ENCODE measurements around the gene NUP50.
A peak's percentile ranks its signal among the peaks of the same experiment; 100 is the strongest.

Gene NUP50

DNA sequence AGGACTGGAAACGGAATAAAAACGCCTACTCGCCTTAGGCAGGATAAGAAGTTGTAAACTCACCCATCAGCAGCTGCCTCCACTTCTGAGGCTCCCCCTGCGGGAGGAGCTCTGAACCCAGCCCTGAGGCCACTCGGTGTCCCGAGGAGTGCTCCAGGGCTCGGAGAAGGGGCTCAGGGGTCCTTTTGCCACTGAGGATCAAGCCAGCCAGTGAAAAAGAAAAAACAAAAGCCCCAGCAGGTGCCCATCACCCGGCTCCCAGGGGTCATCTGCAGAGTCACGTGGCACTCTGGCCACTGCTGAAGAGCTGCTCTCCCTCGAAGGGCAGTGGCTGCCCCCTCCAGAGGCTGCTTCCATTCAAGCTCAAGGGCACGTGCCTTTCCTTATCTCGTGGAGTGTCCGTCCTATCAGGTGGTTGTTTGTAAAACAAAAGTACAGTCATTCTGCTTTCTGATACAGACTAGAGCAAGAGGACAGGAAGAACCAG is 29.0 kb downstream of the NUP50 start:
- DNase-seq: no peak

DNA sequence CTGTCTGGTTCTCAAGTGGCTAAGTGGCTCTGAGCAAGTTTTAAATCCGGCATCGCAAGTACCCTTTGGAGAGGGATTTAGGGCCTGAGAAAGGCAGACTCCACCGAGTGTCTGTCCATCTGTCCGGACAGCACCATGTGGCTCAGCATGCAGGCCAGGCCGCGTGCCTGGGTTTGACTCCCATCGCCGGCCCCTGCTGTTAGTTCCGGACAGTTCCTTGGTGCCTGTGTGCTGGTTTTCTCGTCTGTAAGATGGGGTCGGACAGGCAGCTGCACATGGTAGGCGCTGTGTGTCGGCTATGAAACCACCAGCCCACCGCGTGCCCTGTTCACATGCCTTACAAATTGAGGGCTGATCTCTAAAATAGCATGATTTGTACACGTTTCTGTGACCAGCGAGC is 31.0 kb downstream of the NUP50 start:
- no peak for DNase-seq

DNA sequence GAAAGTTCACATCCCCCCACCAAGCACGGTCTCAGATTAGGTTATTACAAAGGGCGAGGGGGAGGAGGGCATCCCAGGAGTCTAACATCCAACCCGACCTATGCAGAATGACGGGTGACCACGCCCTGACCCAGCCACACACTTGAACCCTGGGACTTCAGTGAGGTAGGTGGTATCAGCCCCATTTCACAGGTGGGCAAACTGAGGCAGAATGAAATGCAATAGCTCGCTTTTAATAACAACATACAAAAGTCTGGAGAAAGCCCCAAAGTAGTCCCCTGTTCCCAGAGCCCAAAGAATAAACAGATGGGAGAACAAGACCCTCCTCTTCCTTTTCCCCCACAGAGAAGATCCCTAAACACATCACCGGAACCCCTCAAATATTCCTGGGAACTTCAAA is 31.9 kb downstream of the NUP50 start:
- no peak for DNase-seq

DNA sequence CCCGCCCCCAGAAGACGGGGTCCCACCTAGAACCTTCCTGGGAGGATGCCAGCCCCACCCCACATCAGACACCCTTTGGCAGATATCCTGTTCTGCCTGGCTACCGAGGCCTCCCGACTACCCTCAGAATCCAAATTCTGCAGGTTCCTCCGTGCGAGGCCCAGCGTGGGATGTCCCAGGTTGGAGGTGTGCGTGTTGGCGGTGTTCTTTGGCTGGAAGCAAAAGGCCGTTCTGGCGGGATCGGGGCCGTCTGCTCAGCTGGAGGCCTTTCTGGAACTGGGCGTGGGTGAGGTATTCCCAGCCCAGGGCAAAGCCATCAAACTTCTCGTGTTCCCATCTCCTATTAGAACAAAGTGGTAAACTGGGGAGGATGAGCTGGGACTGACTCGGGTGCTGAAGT is 32.6 kb downstream of the NUP50 start:
- DNase-seq: no peak

DNA sequence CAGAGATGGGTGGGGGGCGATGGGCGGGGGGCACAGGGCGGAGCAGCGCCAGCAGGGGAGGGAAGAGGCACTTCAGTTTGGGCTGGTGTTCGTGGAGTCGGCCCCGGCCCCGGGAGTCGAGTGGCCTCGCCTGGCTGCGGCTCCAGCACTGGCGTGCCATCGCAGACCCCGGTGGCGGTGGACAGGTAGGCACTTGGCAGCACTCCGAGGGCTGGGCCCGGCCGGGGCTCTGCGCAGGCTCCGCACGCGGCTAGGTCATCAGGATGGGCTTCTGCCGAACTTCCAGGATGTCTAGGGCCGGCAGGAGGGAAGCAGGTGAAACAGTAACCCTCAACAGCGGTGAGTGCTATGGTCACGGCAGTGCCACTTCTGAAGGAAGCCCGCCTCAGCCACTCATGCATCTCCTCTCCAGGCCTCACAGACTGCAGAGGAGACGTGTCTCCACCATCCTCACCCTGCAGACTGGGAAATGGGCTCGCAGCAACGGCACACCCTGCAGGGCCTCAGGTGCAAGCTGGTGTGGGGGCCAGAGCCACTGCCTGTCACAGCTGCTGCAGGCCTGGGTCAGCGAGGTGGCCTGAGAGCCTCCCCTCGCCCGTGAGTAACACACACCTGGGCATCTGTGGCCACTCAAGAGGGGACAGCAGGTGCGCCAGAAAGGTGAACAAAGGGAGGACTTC is 33.3 kb downstream of the NUP50 start:
- DNase-seq: no peak

DNA sequence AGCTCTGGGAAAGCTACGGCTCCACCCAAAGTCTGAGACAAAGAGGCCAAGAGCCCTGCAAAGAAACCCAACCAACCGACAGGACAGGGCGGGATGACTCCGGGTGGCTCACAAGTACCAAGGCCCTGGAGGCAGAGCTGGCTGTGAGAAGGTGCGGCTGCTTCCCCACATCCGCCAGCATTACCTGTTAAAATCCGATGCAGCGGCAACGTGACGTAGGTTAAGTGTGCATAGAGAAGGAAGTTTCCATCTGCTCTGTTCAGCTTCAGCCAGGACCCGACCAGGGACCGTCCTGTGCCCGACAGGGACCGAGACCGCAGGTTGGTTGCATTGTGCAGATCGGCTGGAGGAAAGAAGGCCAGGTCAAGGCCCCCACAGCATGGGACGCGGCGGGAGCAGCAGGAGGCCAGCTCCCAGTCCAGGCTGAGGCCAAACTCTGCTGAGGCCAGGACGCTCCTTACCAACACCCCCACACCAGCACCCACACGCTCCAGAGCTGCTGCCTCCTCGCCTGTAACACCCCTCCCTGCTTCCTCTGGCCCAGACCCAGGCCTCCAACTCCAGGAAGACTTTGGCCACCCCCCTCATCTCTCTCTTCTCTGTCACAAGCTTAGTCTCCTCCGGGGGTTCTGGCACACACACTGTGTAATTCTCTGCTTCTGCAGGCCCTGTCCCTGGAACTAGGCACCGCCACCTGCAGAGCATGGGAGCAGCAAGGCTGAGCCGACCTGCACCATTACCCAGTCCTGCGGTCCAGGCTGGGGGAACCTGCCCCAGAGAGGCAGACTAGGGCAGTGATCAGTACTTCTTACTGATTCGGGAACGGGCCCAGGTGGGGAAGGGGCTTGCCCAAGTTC is 34.1 kb downstream of the NUP50 start:
- DNase-seq: no peak

DNA sequence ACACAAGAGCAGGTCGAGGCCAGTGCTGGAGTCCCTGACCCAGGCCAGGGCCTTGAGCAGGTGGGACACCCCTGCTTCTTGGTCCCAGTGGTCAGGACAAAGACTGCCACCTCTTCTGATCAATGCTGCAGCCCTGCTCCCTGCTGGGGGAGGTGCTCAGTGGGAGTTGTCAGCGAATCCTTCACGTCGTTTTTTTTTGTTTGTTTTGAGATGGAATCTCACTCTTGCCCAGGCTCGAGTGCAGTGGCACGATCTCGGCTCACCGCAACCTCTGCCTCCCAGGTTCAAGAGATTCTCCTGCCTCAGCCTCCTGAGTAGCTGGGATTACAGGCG is 34.7 kb downstream of the NUP50 start:
- no peak for DNase-seq

DNA sequence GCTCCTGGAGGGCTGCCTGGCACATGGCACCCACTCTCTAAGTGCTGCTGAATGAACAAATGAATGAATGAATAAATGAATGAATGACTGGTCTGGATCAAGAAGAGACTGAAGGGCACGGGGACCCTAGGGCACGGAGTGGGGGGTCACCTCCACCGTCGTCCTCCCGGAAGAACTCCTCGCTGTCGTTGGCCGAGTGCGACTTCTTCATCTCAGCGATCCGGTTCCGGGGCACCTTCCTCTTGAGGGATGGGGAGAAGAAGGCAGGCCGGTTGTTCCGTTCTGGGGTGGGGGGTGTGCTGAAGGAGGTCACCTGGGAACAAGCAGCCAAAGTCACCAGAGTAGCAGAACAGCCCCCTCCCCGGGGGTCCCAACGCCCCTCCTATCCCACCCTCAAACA is 36.0 kb downstream of the NUP50 start:
- DNase-seq: no peak

DNA sequence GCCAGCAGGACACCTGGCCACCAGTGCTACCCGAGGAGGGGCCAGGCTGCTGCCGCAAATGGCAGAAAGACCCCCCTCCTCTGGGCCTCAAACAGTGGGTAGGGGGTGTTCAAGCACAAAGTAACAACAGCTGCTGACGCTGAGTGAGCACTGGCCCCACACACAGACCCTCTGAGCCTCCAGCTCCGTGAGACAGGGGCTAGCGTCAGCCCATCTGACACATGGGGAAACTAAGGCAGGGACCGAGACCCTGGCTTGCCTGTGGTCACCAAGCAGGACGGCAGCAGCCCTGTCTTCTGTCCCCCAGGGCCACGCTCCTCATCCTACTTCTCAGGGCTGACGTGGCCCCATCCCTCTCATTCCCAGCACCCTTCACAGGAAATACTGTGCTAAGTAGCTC is 36.5 kb downstream of the NUP50 start:
- DNase-seq: no peak

DNA sequence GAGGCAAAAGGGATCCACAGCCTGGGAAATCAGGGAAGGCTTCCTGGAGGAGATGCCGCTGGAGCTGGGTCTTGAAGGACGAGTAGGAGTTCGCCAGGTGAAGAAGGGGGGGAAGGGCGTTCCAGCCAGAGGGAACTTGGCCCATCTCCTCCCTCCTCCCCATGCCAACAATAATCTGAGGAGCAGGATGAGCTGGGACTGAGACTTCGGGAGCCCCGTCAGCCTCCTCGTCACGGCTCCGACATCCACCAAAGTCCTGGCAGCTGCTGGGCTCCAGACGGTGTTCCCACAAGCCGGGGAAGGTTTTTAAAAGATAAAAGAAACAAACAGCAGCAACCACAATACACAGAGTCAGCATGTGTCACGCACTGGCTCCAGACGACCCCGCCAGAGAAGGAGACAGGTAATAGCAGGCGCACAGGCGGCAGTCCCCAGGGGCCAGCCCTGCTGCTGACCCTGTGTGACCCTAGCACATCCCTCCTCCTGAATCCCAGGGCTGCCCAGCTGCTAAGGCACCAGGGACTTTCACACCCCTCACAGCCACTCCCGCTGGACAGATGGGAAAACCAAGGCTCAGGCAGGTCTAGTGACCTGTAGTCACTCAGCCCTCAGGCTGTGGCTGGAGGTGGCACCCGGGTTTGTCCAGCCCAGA is 37.3 kb downstream of the NUP50 start:
- peak in 1 of 51 donors; percentile 32 for DNase-seq

DNA sequence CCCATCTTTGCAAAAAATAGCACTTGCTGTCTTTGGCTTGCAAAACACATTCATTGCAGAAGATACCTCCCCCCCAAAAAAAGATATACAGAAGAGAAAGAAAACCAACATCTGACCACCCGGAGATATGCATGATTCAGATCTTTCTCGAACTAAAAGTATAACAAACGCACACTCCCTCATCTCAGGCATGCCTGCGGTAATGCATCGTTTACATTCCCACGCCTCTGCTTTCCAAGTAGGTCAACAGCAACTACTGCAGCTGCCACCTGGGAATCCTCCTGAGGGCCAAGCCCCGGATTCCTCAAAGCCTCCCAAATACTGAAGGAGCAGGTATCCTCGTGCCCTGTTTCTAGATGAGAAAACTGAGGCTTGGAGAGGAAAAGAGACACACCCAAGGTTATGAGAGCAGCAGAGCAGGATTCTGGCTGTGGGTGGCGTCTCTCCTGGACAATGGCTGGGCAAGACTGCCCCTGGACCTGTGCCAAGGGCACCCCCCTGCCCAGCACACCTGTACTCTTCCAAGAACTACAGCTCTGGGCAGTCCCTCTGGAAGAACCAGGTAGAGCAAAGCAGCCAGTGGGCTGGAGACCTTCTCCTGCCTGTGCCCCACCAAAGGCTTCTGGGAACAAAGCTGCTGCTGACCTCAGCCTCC is 38.1 kb downstream of the NUP50 start:
- DNase-seq: no peak

DNA sequence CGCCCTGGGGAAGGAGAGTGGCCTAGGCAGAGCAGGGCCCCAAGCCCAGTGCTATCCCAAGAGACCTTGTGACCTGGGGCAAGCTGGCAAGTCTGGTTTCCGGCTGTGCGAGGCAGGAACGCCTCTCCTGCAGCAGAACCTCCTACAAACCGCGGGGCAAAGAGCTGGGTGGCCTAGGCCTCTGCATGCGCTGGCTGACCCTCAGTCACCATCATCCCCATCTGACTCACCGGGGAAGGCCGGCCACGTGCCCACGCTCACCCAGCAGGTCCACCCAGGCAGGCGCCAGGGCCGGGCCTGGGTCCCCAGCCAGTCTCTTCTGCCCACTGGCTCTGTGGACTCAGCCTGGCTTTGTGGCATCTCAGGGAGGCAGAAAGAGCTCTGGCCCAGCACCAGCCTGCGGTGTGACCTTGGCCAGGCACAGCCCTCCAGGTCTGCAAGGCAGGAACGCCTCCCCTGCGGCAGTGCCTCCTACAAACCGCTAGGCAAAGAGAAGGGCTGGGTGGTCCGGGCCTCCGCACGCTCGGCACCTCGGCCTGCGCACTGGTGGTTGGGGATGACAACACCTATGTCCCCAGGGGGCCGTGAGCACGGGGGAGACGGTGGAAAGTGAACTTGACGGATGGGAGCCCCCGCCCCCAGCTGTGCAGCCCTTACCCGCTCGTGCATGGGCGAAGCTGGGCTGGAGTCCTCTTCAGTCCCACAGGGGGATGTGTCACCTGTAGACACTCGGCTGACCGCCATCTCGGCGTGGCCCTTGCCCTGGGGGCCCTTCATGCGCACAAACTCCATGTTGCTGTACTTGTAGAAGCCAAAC is 38.8 kb downstream of the NUP50 start:
- DNase-seq: no peak

DNA sequence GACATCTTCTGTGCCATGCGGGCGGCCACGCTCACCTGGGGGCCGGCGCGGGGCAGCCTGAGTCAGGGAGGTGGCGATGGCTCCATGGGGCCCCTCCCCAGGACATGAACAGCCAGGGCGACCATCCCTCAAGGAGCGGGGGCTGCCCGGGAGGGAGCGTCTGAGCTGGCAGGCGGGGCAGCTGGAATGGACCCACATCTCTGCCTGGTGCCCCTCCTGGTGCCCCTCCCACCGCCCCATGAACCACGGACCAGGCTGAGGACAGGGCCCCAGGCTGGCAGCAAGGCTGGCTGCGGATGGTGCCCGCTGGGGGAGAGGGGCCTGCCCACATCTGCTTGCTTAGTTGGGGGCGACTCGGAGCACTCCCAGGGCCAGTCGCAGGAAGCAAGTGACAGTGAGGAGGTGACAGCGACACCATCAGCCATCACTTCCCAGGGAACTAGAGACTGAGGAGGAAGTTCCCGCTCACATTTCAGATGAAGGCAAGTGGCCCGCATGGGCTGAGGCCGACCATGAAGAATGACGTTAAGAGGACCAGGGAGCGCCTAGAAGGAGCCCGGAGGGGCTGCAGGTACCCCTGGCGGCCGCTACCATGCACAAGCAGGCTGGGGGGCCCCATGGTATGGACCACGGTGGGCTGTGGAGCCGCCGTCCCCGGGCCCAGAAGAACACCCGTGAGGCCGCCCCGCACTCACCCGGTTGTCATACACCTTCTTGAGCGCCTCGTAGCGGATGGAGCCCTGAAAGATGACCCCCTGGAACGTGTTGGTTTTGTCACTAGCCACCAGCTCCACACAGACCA is 39.6 kb downstream of the NUP50 start:
- DNase-seq: no peak

DNA sequence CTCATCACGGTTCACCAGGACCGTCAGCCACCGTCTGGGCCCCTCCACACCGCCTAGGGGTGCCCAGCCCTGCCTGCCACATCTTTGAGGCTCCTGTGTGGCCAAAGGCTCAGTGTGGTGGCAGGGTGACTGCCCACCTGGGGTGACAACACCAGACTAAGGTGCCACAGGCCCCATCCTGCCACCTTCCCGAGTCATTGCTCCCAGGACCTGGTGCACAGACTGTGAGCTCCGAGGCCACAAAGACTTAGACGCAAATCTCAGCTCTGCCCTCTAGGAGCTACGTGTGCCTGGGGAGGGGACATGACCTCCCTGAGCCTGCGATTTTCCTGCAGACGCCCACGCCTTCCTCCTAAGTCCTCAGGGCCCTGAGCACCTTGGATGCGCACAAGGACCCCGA is 40.5 kb downstream of the NUP50 start:
- no peak for DNase-seq

DNA sequence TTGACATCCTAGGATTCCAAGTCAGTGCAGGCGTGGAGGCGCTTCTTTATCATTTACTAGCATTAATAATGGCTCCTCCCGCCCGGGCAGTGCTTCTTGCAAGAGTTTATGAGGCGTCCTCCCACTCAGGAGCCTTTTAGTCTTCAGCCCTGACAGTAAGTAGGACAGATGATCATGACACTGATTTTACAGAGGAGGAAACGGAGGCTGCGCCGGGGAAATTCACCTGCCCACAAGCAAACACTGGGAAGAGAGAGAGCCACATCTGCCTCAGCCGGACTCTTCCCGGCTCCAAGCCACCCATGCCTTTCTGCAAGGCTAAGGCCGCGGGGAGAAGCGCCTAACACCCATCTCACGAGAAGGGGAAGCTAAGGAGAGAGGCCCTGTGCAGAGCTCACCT is 41.1 kb downstream of the NUP50 start:
- DNase-seq: no peak

DNA sequence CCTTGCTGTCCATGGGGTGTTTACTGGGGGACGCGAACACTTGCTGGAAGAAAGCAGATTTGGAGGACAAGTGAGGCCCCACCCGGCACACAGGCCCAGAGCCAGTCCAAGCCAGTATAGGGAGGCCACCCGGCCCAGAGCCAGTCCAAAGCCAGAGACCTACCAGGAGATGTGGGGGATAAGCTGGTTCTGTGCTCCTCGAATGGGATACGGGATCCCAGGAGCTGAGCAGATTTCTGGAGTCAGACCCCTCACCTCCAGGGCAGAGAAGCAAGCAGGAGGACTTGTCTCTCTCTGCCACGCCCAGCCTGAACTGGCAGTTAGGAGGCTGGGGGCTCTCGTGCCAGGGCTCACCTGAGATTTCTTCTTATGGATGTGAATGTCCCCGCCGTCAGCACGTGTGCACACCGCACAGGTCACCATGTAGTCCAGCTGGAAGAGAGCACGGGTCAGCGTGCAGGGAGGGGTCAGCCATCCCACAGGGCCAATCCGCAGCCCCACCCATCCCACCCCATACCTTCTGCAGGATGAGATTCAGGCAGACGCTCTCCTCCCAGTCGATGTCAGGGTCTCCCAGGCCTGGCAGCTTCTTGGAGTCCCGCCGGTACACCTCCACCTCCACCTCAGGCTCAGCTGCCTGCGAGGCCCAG is 41.7 kb downstream of the NUP50 start:
- no peak for DNase-seq

DNA sequence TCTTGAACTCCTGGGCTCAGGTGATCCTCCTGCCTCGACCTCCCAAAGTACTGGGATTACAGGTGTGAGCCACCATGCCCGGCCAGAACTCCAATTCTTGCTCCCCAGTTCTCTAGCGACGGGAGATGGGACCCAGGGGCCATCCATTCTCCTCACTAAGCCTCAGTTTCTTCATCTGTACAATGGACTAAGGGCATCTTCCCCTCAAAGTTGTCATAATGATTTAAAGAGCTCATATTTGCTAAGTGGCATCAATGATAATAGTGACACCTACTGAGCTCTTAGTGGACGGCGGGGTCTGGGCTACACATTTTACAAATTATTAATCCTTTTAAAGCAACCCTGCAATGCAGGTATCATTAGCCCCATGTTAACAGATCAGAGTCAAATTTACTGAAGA is 42.5 kb downstream of the NUP50 start:
- DNase-seq: no peak

DNA sequence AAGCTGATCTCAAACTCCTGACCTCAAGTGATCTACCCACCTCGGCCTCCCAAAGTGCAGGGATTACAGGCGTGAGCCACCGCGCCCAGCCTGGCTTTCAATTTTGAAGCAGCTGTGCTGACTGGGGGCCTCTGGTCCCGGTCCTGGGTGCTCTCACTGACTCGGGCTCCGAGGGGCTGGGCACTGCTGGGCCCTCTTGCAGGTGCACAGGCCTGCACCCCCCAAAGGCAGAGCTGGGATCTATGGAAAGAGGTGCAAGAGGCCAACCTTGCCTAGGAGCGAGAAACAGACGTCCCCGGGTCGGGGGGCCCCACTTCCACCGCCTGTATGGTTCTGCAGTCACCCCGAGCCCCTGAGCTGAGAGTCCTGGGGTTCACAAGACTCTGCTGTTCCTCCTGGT is 43.8 kb downstream of the NUP50 start:
- DNase-seq: no peak

DNA sequence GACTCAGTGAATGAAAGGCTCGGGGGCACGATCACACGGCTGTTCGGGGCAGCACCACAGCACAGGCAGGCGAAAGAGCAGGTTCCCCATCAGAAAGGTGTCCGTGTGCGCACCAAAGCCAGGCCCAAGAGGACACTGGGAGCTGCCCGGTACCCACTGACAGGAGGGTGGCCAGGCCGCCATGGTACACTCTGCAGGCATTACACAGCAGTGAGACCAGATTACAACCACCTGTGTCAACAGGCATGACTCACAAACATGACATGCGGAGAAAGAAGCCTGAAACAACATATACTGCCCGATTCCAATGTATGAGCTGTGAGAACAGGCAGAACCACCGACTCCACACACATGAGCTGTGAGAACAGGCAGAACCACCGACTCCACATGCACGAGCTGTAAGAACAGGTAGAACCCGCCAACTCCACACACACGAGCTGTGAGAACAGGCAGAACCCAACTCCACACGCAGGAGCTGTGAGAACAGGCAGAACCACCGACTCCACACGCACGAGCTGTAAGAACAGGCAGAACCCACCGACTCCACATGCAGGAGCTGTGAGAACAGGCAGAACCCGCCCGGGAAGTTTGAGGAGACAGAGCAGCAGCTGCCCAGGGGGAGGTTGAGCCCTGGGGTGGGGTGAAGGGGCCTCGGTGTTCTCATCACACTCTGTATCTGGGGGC is 44.4 kb downstream of the NUP50 start:
- DNase-seq: peak in 8 of 51 donors; percentile 29 to 78 (median 44)

All from hypothalamus (tissue), 51 donors.